ENCODE results near the gene TBC1D19. TPM values are rescaled to one million over a fixed set of nuclear protein-coding genes. Genes with fewer than 3 reads are reported as not detected.
"Not testable (repeated sequence)": the region's sequence is repeated elsewhere in the genome, so short reads cannot be mapped to it uniquely, and the experiment has no call there.

TBC1D19 gene
- total RNA-seq, 1 experiment from 2014 or later: 54.9 TPM

- DNase-seq (ENCODE audit: extremely low read depth, low read depth): no peak
Observed at GRCh38 chr4:26594778-26595177, 10.9 kb downstream of the TBC1D19 start.

DNA sequence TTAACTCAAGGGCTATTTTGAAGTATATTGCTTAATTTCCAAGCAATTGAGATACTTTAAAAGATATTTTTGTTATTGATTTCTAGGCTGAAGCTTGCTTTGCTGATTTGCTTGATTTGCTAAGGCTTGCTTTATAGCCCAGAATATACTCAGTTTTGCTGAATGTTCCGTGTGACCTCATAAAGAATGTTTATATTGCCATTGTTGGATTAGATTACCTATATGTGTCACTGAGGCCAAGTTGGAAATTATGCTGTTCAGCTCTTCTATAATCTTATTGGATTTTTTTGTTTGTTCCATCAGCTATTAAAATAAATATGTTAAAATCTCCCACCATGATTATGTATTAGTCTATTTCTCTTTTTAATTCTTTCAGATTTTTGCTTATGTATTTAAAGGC is 13.0 kb downstream of the TBC1D19 start:
- no peak for DNase-seq (ENCODE audit: extremely low read depth, low read depth)

DNA sequence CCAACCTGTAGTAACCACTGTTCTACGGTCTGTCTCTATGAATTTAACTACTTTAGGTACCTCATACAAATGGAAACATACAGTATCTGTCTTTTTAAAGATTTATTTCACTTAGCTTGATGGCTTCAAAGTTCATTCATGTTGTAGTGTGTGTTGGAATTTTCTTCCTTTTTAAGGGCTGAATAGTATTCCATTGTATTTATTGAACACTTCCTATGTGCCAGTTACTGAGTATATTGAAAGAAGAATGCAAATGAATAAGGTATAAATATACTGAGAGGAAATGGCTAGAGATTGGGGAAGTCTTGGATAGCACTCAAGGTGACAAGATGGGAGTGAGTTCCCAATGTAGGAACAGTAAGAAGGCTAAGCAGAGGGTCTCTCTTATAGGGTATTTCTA is 17.3 kb downstream of the TBC1D19 start:
- no peak for DNase-seq (ENCODE audit: extremely low read depth, low read depth)

DNA sequence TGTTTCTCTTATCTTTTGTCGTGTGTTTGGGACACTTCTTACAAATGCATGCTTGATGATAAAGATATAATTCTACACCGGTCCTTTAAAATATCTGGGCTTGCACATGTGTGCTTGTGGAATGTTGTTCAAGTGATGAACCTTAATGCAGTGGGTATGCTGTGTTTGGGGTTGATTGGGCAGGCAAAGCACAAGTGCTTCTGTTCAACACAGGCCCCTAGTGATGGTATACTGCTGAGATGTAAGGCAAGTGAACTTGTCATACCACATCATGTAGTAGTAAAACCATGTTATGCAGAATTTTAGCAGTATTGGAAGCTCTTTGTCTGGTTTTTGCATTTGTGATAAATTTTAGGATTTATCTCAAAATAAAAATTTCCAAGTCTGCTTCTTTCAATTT is 23.9 kb downstream of the TBC1D19 start:
- no peak for DNase-seq (ENCODE audit: extremely low read depth, low read depth)

DNA sequence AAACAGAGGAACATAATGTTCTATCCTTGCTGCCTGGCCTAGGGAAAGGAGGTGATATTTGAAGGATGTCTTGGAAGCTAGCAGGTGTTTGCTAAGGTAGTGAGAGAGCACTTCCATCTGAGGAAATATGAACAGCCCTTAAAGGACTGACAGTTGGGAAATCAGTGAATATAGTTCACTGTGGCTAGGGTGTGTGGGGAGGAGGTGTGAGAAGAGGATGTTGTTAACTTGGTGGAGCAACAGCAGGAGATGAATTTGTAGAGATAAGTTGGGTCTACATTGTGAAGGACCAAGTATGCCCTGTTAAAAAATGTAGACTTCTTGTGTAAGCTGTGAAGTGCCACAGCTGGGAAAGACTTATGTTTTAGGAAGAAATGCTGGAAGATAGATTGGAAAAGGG is 25.5 kb downstream of the TBC1D19 start:
- DNase-seq (ENCODE audit: extremely low read depth, low read depth): no peak

DNA sequence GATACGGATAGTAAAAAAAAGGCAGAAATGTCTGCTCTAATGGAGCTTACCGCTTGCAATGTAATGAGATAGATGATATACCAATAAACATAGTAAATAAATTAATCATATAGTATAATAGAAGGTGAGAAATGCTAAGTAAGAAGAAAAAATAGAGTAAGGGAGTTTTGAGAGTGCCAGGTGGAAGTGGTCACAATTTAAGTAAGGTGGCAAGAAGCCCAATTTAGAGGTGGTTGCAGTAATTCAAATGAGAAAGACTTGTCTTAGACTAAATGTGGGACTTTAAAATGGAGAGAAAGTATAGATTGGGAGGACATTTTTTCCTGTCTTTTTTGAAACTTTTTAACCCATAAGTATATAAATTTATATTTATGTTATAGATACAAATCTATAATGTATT is 26.0 kb downstream of the TBC1D19 start:
- DNase-seq (ENCODE audit: extremely low read depth, low read depth): no peak

DNA sequence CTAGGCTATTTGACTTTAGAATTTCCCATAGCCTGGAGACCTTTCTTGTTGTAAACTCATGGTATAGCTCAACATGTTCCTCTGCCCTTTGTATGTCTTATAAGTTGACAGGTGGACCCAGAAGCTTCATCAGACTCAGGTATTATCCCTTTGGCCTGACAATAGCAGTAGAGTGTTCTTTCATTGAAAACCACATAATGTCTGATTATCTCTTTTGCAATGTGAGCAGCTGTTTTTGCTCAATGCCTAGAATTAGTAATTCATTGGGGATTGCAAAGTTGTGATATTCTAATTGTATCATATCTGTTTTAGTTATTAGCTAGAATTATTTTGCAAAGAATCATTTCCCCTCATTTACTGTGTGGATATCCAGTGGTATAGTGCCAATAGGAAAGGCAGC is 27.5 kb downstream of the TBC1D19 start:
- DNase-seq (ENCODE audit: extremely low read depth, low read depth): no peak

- no peak for DNase-seq (ENCODE audit: extremely low read depth, low read depth)
Observed at GRCh38 chr4:26611885-26612284, 28.0 kb downstream of the TBC1D19 start.

GRCh38 chr4:26613237-26613636 is 29.4 kb downstream of the TBC1D19 start:
- DNase-seq (ENCODE audit: extremely low read depth, low read depth): no peak

DNA sequence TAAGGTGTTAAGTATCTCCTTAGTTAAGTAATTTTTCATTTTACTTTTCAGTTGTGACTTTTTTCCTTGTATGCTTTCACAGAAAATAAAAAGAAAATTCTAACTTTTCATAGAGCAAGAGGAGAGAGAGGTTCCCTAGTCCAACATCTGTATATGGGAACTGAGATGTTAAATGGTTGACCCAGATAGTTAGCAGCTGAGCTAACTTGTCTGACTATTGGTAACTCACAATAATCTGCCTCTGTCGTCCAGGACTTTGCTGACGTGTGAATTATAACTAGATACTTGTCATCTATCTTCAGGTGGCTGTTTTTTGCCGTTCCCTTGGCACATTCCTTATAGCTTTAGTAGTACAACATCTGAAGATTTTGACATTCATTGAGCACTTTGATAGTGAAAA is 29.9 kb downstream of the TBC1D19 start:
- DNase-seq (ENCODE audit: extremely low read depth, low read depth): no peak

DNA sequence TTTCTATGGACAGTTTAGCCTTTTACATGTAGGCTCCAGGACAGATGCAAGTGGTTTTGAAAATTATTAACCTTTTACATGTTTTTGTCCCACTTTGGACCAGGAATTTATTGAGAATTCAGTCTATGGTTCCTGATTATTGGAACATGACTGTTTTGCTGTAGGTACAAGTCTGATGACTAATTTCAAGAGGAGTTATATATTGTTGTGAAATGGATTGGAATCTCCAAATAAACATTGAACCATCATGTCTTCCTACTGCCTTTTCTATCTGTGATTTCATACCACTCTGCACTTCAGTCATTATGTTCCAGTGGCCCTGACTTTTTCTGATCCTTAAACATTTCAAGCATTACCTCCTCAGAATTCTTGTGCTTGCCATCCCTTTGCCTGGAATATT is 35.9 kb downstream of the TBC1D19 start:
- DNase-seq (ENCODE audit: extremely low read depth, low read depth): no peak

DNA sequence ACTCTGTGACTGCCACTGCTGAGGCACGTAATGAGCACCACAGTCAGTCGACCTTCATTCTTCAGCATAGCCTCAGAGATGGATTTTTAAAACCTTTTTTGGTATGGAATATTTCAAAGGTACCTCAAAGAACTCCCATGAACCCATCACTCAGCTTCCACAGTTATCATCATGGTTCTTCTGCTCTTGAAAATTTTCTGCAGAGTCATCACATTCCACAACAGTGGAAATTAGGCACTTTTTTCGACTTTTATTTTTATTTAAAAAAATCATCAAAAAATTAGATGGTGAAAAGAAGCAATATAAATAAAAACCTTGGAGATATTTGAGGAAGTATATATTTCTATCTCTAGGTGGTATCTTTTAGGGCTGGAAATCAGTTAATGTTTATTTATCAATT is 37.5 kb downstream of the TBC1D19 start:
- no peak for DNase-seq (ENCODE audit: extremely low read depth, low read depth)

DNA sequence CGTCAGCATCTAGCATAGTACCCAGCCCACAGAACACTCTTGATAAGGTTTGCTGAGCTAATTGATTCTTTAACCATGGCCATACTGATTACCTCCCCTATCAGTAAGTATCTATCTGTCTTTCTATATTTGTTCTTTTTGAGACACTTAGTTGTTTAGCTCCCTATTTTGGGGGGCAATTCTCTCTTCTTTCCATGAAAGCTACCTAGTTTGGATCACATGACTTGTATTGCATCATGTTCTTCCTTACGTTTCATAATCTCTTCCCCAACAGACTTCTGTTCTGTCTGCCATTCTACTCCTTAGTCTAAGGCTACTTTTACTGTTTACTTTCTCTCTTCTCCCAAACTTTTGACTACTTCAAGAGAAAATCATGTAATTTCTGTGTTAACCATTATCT is 39.0 kb downstream of the TBC1D19 start:
- no peak for DNase-seq (ENCODE audit: extremely low read depth, low read depth)

DNA sequence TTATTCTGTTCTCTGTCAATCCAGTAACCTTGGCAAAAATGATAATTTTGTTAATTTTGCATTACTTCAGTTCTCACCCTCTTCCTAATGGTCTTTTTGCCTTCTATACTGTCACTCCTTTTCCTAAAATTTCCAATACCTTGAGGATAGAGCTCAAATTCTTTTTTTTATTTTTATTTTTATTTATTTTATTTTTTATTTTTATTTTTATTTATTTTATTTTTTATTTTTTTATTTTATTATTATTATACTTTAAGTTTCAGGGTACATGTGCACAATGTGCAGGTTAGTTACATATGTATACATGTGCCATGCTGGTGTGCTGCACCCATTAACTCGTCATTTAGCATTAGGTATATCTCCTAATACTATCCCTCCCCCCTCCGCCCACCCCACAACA is 42.8 kb downstream of the TBC1D19 start:
- DNase-seq (ENCODE audit: extremely low read depth, low read depth): not testable (repeated sequence)

DNA sequence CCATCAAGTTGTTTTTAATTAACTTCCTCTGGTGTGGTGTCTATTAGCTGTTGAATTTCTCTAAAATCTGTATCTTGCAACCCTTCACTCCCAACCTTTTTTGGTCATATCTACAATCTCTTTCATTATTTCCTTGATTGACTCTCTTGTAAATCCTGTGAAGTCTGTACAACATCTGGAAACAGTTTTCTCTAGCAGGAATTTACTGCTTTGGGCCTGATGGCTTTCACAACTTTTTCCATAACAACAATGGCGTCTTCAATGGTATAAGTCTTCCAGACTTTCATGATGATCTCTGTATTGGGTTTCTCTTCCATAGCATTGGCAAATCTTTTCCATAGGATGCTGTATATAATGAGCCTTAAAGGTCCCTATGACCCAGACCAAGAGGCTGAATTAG is 49.0 kb downstream of the TBC1D19 start:
- no peak for DNase-seq (ENCODE audit: extremely low read depth, low read depth)

- DNase-seq (ENCODE audit: extremely low read depth, low read depth): no peak
Observed at GRCh38 chr4:26634237-26634636, 50.4 kb downstream of the TBC1D19 start.

DNA sequence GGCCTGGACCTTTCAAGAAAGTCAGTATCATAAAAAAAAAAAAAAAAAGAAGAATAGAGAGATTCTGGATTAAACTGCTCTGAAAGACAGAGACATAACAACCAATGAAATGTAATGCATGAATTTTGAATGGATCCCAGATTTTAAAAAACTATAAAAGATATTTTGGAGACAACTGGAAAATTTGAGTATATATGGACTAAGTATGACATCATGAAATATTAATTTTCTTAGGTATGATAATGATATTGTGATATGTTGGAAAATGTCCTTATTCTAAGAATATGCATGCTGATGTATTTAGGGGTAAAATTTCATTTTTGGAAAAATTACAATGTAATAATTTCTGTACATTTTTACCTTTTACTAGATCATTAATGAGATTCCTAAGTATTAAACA is 52.6 kb downstream of the TBC1D19 start:
- no peak for DNase-seq (ENCODE audit: extremely low read depth, low read depth)

DNA sequence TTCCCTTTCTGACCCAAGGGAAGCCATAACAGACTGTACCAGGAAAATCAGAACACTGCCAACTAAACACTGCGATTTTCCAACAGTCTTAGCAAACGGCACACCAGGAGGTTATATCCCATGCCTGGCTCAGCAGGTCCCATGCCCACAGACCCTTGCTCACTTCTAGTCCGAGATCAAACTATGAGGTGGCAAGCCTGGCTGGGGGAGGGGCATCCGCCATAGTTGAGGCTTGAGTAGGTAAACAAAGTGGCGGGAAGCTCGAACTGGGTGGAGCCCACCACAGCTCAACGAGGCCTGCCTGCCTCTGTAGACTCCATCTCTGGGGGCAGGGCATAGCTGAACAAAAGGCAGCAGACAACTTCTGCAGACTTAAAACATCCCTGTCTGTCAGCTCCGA is 56.8 kb downstream of the TBC1D19 start:
- not testable (repeated sequence) for DNase-seq (ENCODE audit: extremely low read depth, low read depth)

DNA sequence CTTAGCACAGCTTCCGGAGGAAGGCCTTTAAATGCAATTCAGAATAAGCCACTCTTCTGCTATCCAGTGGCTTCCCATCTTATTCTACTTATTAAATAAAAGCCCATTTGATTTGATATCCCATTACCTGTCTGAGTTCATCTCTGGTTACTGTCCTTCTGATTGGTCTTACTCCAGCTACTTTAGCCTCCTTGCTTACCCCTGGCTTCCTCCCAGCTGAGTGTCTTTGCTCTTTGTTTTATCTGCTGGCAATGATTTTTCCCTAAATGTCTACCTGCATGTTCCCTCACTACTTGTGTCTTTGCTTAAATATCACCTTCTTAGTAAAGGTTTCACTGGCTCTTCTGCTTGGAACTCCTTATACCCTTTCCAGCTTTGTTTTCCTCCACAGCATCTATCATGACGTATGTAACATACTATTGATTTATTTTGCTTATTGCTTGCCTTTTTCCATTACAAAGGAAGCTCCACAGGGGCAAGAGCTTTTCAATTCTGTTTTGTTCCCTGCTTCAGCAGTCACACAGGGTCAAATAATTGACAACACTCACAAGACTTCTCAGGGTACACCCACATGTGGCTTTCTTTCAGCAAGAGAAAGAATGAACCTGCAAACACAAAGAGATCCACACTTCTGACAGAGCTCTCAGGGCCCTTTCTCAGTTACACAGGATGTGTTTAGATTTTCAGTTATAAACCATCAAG is 63.8 kb downstream of the TBC1D19 start:
- DNase-seq (ENCODE audit: extremely low read depth, low read depth): no peak

- DNase-seq (ENCODE audit: extremely low read depth, low read depth): no peak
Observed at GRCh38 chr4:26648260-26648659, 64.4 kb downstream of the TBC1D19 start.

DNA sequence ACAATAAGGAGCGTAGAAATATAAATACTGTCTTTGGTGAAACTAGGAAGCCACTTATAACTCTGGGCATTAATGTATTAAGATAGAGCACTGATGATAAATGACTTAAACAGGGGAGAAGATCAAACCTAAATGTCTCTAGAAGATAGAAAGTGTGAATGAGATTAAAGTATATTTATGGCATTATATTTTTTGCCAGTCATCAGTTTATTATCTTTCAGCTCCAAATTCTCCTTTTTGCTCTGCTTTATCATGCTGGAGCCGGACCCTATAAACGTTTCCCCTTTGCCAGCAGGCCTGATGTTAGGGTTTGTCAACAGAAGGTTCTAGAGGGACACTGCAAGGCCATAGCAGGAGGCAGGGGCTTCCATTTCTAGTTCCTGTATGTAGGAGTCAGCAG is 76.4 kb downstream of the TBC1D19 start:
- no peak for DNase-seq (ENCODE audit: extremely low read depth, low read depth)

GRCh38 chr4:26663888-26664287 is 80.0 kb downstream of the TBC1D19 start:
- DNase-seq (ENCODE audit: extremely low read depth, low read depth): no peak

DNA sequence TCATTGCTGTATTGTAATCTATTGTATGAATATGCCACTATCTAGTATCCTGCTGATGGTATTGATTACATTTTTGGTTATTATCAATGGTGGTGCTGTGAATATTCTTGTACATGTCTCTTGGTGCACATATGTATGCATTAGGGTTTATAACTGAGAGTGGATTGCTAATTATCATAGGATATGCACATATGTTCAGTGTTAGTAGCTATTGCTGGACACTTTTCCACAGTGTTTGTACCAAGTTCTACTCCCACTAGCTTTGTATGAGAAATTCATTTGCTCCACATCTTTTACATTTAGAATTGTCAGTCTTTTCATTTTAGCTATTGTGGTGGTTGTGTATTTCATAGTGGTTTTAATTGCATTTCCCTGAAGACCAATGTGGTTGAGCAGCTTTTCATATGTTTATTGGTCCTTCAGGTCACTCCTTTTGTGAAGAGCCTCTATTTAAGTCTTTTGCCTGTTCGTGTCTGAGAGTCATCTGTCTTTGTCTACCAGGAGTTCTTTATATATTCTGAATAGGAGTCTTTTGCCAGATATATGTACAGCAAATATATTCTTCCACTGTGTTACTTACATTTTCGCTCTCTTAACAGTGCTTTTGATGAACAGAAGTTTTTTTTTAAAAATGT is 87.1 kb downstream of the TBC1D19 start:
- DNase-seq (ENCODE audit: extremely low read depth, low read depth): no peak
